Measurements from ENCODE around the gene CASP7. TPM values are rescaled to one million over a fixed set of nuclear protein-coding genes. Genes with fewer than 3 reads are reported as not detected.

The CASP7 gene
- total and polyA plus RNA-seq, 2 of the 8 experiments (the other 6 are each of a cell fraction or from before 2014, with no cell fraction given), result 2.3 to 4.1 TPM

GRCh38 chr10:113754125-113754524 lies 74.4 kb downstream of the CASP7 start:
- Histone ChIP-seq H4K5ac (ENCODE audit: insufficient read length, low read depth, low read length) (no peak overlapping the region), H2AK5ac (ENCODE audit: low read depth, low read length) (no peak overlapping the region), H2BK120ac (replicated peaks; ENCODE audit: low read depth, low read length) (no peak overlapping the region), H3K4me1 (replicated peaks in 1 of 4; ENCODE audit: control insufficient read depth in 3 of 4, insufficient read depth in 4 of 4, low read length in 3 of 4) (no peaks in the 10 kb centered on the region), H3K4me3 (ENCODE audit: extremely low read depth in 1 of 4, insufficient read depth in 2 of 4, low read depth in 3 of 4, low read length in 4 of 4) (no peak overlapping the region), H2BK15ac (ENCODE audit: low read length) (no peak overlapping the region), H3K36me3 (ENCODE audit: control insufficient read depth in 2 of 4, insufficient read depth in 4 of 4, low read length in 3 of 4) (no peaks in the 10 kb centered on the region), H3K79me1 (ENCODE audit: low read depth, low read length) (no peaks in the 10 kb centered on the region), H3K27me3 (replicated peaks in 1 of 4; ENCODE audit: control insufficient read depth in 3 of 4, extremely low read depth in 1 of 4, insufficient read depth in 3 of 4, low read length in 3 of 4) (no peaks in the 10 kb centered on the region), H3K56ac (replicated peaks; ENCODE audit: insufficient read length, low read depth, low read length) (no peak overlapping the region), H3K14ac (ENCODE audit: insufficient read length) (no peak overlapping the region), H3K79me2 (ENCODE audit: control insufficient read depth in 1 of 2, insufficient read depth in 2 of 2, low read length in 2 of 2) (no peaks in the 10 kb centered on the region), H3K4ac (replicated peaks; ENCODE audit: insufficient read length, low read depth, low read length) (no peak overlapping the region), H3K23ac (ENCODE audit: insufficient read length) (no peak overlapping the region), H3K9ac (replicated peaks in 1 of 4; ENCODE audit: extremely low read depth in 1 of 4, low read depth in 3 of 4, low read length in 3 of 4) (no peak overlapping the region), H2BK20ac (ENCODE audit: low read length) (no peak overlapping the region), H2BK5ac (ENCODE audit: low read depth, low read length) (no peak overlapping the region), H2AFZ (ENCODE audit: low read length) (no peak overlapping the region), H3K9me3 (ENCODE audit: insufficient read depth in 2 of 2, low read depth in 1 of 2, low read length in 1 of 2) (no peaks in the 10 kb centered on the region), H3K18ac (ENCODE audit: extremely low read depth, low read length) (no peak overlapping the region), H2BK12ac (ENCODE audit: low read depth, low read length) (no peak overlapping the region), H3K4me2 (ENCODE audit: insufficient read depth in 1 of 2, low read depth in 2 of 2, low read length in 2 of 2) (no peak overlapping the region), H3K23me2 (ENCODE audit: low read depth, low read length) (no peaks in the 10 kb centered on the region), H4K8ac (ENCODE audit: extremely low read depth, insufficient read depth, low read length) (no peak overlapping the region), H4K20me1 (replicated peaks in 1 of 2; ENCODE audit: control insufficient read depth in 1 of 2, insufficient read depth in 2 of 2, low read length in 2 of 2) (no peaks in the 10 kb centered on the region), H3K27ac (ENCODE audit: low read depth, low read length) (no peak overlapping the region), H4K91ac (replicated peaks; ENCODE audit: insufficient read length, low read length) (no peak overlapping the region)
- TF ChIP-seq CEBPB (IDR thresholded peaks at IDR 0.05; ENCODE audit: low read depth, low read length) (no peak), RBBP5 (IDR thresholded peaks at IDR 0.05; ENCODE audit: borderline replicate concordance, low read depth, low read length) (no peak), SIN3A (conservative IDR thresholded peaks at IDR 0.05 in 1 of 2, IDR thresholded peaks at IDR 0.05 in 1 of 2; ENCODE audit: low read depth in 1 of 2, low read length in 2 of 2) (no peak), SP2 (IDR thresholded peaks at IDR 0.05; ENCODE audit: low read length) (no peak)
- ChIA-PET CTCF (ENCODE audit: partially characterized antibody) (no interaction called here), POLR2A (ENCODE audit: partially characterized antibody) (no interaction called here)
- FAIRE-seq (no peak), DNase-seq (ENCODE audit: low read depth in 1 of 2, low spot score in 2 of 2) (no peak)
- WGBS, 2 experiments (ENCODE audit: extremely low coverage in 1 of 2, insufficient coverage in 1 of 2, insufficient read length in 1 of 2, insufficient replicate concordance in 2 of 2, low coverage in 1 of 2, low lambda C conversion rate in 2 of 2, missing lambda C conversion rate in 1 of 2), result 84% methylated on average over 3 of the region's 3 CpGs; no CpG with 5 or more reads in 1 of the 2 experiments
